ENCODE data around the gene ELP2.

ELP2 gene

GRCh38 chr18:36189486-36189885 lies 59.8 kb downstream of the ELP2 start:
- Histone ChIP-seq H3K36me3 (ENCODE audit: insufficient read depth) (no peaks in the 10 kb centered on the region), H3K9ac (no peak overlapping the region), H3K27me3 (ENCODE audit: insufficient read depth, low read depth) (no peaks in the 10 kb centered on the region; the same call in 1 of the 2 replicates), H3K79me2 (ENCODE audit: insufficient read depth, low read depth) (no peaks in the 10 kb centered on the region), H3K27ac (no peak overlapping the region), H3K4me1 (ENCODE audit: low read depth, poor library complexity, severe bottlenecking) (peaks cover 3% of the 10 kb centered on the region), H4K20me1 (ENCODE audit: insufficient read depth) (no peaks in the 10 kb centered on the region), H3K4me3 (IDR thresholded peaks at IDR 0.05; ENCODE audit: insufficient read depth, low read depth, low read length) (no peak overlapping the region), H2AFZ (ENCODE audit: low read depth) (no peak overlapping the region), H3K4me2 (no peak overlapping the region)
- TF ChIP-seq CTCF (conservative IDR thresholded peaks at IDR 0.05; ENCODE audit: low read depth, low read length): no peak

- Histone ChIP-seq H3K36me3 (ENCODE audit: insufficient read depth) (no peaks in the 10 kb centered on the region), H2AFZ (ENCODE audit: low read depth) (no peak overlapping the region), H3K27ac (no peak overlapping the region), H3K4me1 (ENCODE audit: low read depth, poor library complexity, severe bottlenecking) (peaks cover 3% of the 10 kb centered on the region), H3K79me2 (ENCODE audit: insufficient read depth, low read depth) (no peaks in the 10 kb centered on the region), H3K9ac (no peak overlapping the region), H3K4me3 (IDR thresholded peaks at IDR 0.05; ENCODE audit: insufficient read depth, low read depth, low read length) (no peak overlapping the region), H3K27me3 (ENCODE audit: insufficient read depth, low read depth) (no peaks in the 10 kb centered on the region; the same call in 1 of the 2 replicates), H3K4me2 (no peak overlapping the region), H4K20me1 (ENCODE audit: insufficient read depth) (no peaks in the 10 kb centered on the region)
- TF ChIP-seq CTCF (conservative IDR thresholded peaks at IDR 0.05; ENCODE audit: low read depth, low read length): no peak
Measured at GRCh38 chr18:36191286-36191685, 61.6 kb downstream of the ELP2 start.

GRCh38 chr18:36191711-36192110 lies 62.0 kb downstream of the ELP2 start:
- no peak overlapping the region for H3K4me3 ChIP-seq (IDR thresholded peaks at IDR 0.05; ENCODE audit: insufficient read depth, low read depth, low read length)
- no peaks in the 10 kb centered on the region; the same call in 1 of the 2 replicates for H3K27me3 ChIP-seq (ENCODE audit: insufficient read depth, low read depth)
- H3K79me2 ChIP-seq (ENCODE audit: insufficient read depth, low read depth): no peaks in the 10 kb centered on the region
- no peak overlapping the region for H3K4me2 ChIP-seq
- peaks cover 3% of the 10 kb centered on the region for H3K4me1 ChIP-seq (ENCODE audit: low read depth, poor library complexity, severe bottlenecking)
- no peak overlapping the region for H2AFZ ChIP-seq (ENCODE audit: low read depth)
- TF ChIP-seq CTCF (conservative IDR thresholded peaks at IDR 0.05; ENCODE audit: low read depth, low read length): no peak
- no peak overlapping the region for H3K9ac ChIP-seq
- no peaks in the 10 kb centered on the region for H3K36me3 ChIP-seq (ENCODE audit: insufficient read depth)
- no peaks in the 10 kb centered on the region for H4K20me1 ChIP-seq (ENCODE audit: insufficient read depth)
- H3K27ac ChIP-seq: no peak overlapping the region

- H3K4me1 ChIP-seq (ENCODE audit: low read depth, poor library complexity, severe bottlenecking): no peaks in the 10 kb centered on the region
- no peak overlapping the region for H3K9ac ChIP-seq
- H3K36me3 ChIP-seq (ENCODE audit: insufficient read depth): no peaks in the 10 kb centered on the region
- H3K79me2 ChIP-seq (ENCODE audit: insufficient read depth, low read depth): no peaks in the 10 kb centered on the region
- no peak for TF ChIP-seq CTCF (conservative IDR thresholded peaks at IDR 0.05; ENCODE audit: low read depth, low read length)
- H3K27me3 ChIP-seq (ENCODE audit: insufficient read depth, low read depth): no peaks in the 10 kb centered on the region
- H4K20me1 ChIP-seq (ENCODE audit: insufficient read depth): no peaks in the 10 kb centered on the region
- H3K4me2 ChIP-seq: no peak overlapping the region
- no peak overlapping the region for H3K4me3 ChIP-seq (IDR thresholded peaks at IDR 0.05; ENCODE audit: insufficient read depth, low read depth, low read length)
- no peak overlapping the region for H3K27ac ChIP-seq
- H2AFZ ChIP-seq (ENCODE audit: low read depth): no peak overlapping the region
Measured at GRCh38 chr18:36194600-36195315, 65.1 kb downstream of the ELP2 start.

Data from KMS-11 (cell line).